GM12873 (cell line): ENCODE measurements around the gene NT5DC2.

ENCODE experiments used
- CTCF ChIP-seq: IDR thresholded peaks from 2 replicates; pipeline ENCODE4 v1.5.1; 2012; ENCODE audit warnings: low read depth, mild to moderate bottlenecking, moderate library complexity, low read length, control low read depth; ENCODE audit not compliant: insufficient read depth; ENCODE audit errors: missing control alignments

NT5DC2 gene

GRCh38 chr3:52521488-52521824 is 12.2 kb downstream of the NT5DC2 start:
- no peak for TF ChIP-seq CTCF

- no peak for TF ChIP-seq CTCF
Observed at GRCh38 chr3:52520716-52521487, 12.8 kb downstream of the NT5DC2 start.

GRCh38 chr3:52520141-52520667 is 13.5 kb downstream of the NT5DC2 start:
- no peak for TF ChIP-seq CTCF

DNA sequence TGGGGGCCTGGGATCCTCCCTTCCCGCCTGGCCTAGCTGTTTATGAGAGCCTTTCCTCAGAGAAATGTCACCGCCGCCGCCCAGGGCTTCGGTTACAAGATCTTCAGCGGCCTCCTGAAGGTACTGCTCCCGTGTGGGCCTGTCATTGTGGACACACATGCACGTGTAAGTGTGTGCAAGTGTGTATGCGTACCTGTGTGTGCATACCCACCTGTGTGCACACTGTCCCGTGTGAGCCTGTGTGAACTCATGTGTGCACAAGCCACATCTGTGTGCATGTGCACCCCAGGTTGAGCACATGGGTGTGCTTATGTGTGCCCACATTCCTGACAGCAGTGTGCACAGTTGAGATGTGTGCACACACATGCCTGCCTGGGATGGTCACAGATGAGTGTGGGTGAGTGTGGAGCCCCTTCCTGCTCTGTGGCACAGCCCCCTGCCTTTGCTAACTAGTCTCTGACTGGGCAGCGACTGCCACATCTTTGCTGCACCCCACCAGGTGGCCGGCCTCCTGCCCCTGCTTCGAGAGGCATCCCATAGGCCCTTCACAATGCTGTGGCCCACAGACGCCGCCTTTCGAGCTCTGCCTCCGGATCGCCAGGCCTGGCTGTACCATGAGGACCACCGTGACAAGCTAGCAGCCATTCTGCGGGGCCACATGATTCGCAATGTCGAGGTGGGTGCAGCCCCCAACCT is 14.1 kb downstream of the NT5DC2 start:
- TF ChIP-seq CTCF, result no peak

- TF ChIP-seq CTCF, result no peak
Observed at GRCh38 chr3:52518723-52519444, 14.8 kb downstream of the NT5DC2 start.

- TF ChIP-seq CTCF, result no peak
Observed at GRCh38 chr3:52517796-52518722, 15.6 kb downstream of the NT5DC2 start.
